GM19438 (cell line): ENCODE results near the gene HOXA4.

Source experiments
- ATAC-seq: cut with Tn5 transposase; IDR thresholded peaks from one replicate; pipeline ENCODE4 v1.9.1; 2021; ENCODE audit warnings: low read depth; ENCODE audit not compliant: unreplicated experiment

The HOXA4 gene

DNA sequence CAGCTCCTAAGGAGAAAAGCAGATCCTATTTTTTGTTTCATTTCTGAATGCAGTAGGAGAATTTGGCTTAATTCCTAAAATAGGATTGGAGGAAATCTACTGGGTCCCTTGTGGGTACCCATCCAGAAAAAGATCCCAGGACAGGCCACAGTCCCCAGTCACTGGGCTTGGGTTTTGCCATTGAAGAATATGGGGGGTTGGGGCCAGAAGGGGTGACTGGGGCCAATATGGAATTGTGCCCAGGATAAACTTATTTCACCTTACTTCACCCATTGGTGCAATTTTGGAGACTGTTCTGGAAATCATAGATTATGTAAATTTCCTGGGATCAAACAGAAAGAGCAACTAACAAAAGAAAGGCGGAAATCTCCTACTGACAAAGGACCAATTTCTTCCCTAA, 7.9 kb upstream of the HOXA4 start:
- no peak for ATAC-seq

DNA sequence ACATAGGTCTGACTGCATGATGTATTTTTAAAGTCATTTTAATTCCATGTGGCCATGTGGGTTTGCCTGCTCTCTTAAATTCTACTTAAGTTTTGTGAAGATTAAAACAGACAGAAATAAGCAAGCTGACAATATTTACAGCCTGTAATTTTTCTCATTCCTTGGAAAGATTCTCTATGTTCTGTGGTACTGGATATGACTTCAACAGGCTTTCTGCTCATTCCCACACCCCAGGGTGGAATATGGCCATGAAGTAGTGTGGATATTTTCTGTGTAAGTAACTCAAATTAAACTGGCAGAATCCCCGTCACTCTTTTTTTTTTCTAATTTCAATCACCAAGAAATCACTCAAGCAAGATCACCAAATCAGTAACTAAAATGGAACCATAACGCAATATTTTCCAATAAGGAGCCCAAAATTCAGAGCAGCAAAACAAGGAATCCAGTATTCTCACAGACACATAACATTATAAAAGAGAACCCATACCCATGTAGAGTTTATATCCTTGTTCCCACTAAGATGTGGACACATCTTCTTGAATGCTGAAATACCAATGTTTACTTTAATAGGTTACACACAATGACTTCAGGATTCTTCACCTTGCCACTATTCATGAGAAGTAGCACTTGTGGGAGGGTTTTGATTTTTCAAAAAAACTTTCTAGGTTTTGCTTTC, 7.2 kb upstream of the HOXA4 start:
- no peak for ATAC-seq

DNA sequence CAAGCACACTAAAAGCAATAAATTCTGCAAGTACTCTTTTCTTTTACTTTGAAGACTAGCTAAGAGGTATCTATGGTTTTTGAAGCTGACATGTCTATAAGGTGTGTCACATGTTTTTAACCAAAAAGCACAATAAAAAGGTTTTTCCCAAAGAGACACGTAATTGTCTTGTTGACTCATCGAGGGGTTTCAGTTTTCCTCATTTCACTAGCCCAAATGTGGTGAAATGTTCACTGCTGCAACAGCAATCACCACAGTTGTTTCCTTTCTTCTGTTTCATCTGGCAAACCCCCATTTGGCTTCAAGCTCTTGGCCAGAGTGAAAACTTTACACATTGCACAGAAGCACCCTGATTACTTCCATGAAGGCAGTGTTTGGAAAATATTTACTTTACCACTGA, 3.8 kb upstream of the HOXA4 start:
- ATAC-seq: no peak

DNA sequence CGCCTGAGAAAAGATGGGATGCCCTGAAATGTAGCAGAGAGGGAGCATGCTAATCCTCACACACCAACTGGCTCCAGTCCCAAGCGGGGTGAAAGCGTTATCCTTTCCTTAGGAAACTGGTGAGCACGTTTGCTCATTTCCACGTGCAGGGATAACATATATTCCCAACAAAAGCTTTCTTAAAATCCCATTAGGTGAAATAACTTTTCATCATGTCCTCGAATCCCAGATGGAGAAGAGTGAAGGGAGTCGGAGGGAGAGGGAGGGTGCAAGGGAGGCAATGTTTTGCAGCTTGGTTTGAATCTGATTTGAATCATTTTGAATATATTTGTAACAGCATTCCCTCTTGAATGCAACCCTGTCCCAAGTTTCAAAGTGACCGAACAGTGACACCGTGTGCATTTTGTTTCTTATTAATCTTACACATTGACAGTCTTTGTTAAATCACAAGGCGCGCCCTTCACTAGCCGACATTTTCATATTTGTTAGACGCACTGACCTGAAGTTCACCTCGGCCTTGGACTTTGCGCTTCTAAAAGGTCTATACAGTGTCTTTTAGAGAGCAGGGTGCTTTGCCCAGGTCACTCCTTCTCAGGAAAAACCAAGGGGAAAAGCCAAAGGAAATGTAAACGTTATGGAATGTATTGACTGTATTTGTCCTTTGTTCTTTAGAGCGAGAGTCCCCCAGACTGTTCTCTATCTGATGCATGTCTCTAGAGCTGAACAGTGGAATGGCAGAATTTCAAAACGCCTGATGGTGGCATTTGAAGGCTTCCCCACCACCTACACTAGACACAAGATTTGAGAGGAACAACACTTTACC, 3.1 kb upstream of the HOXA4 start:
- ATAC-seq: no peak

DNA sequence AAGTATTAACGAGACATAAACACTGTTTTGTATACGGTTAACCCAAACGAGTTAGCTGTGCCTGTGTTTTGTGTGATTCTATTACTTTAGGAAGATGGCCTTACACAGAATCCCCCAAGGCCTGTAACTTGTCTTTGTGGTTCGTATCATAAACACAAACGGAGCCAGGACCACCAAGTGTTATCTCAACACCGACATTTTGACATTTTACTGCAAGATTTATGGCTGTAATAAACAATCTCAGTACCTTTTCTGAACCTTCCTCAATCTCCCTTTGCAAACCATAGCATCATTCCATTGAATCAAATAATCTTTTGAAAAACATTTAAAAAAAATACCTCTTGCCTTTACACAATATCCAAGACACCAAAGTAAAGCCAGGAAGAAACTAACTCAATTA, 2.4 kb upstream of the HOXA4 start:
- ATAC-seq: no peak

DNA sequence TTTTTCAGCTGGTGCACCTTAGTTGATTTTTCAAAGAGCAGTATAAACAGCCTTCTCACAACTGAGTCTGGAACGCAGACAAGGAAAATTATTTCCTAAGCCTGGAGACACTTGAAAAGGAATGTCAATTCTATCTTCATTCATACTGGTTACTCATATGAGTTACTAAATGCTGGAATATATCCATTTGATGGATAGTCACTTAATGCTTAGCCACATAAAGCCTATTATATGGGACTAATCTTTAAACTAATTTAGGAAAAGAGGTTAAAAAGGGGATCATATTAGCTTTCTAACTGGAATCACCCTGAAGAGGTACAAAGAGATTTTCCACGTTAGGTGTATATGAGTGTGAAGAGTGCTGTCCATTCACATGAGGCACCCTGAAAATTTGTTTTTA, 1.7 kb upstream of the HOXA4 start:
- no peak for ATAC-seq

DNA sequence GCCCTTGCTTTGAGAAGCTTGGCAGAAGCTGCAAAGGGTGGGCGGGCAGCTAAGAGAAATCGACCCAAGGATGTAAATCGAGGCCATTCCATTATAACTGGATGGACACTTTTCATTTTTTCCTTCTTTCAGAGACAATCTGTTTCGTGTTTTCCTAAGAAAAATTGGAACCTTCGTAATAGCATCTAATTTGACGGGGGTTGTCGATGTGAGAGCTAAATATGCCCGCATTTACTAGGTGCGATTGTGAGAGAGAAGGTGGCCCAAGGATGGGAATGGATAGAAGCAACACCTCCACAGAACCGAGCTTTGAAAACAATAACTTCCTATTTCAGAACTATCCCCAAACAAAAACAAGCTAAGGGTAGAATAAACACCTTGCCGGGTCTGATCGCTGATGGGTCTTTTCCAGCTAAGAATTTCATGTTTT, 848 bp upstream of the HOXA4 start:
- ATAC-seq: no peak

DNA sequence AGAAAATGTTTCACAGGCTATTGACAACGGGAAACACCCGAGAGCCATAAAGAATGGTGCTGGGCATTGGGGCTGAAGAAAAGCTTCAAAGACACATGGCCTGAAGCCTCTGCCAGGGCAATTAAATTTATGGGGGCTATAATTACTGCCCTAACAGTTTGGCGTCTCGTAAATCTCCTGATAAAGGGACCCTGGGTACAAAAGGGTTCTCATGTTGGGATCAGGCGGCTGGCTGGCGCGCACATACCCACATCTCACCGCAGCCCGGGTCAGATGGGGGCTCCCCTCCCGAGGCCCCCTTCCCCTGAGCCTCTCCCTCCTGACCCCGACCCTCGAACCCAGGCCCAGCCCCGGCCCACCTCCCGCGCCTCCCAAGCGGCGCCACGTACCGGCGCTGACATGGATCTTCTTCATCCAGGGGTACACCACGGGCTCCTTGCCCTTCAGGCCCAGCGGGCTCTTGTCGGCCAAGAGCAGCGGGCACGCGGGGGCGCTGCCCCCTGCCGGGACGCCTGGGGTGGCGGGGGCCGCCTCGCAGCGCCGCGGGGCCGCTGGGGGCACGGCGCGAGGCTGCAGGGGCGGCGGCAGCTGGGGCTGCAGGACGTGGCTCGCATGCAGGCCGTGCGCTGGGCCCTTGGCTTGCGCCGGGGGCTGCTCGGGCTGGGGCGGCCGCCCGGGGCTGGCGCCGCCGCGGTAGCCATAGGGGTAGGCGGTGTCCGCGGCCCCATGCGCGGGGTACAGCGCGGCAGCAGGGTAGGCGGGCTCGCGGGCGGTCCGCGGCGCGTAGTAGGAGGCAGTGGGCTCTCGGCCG, 623 bp downstream of the HOXA4 start:
- ATAC-seq: no peak

DNA sequence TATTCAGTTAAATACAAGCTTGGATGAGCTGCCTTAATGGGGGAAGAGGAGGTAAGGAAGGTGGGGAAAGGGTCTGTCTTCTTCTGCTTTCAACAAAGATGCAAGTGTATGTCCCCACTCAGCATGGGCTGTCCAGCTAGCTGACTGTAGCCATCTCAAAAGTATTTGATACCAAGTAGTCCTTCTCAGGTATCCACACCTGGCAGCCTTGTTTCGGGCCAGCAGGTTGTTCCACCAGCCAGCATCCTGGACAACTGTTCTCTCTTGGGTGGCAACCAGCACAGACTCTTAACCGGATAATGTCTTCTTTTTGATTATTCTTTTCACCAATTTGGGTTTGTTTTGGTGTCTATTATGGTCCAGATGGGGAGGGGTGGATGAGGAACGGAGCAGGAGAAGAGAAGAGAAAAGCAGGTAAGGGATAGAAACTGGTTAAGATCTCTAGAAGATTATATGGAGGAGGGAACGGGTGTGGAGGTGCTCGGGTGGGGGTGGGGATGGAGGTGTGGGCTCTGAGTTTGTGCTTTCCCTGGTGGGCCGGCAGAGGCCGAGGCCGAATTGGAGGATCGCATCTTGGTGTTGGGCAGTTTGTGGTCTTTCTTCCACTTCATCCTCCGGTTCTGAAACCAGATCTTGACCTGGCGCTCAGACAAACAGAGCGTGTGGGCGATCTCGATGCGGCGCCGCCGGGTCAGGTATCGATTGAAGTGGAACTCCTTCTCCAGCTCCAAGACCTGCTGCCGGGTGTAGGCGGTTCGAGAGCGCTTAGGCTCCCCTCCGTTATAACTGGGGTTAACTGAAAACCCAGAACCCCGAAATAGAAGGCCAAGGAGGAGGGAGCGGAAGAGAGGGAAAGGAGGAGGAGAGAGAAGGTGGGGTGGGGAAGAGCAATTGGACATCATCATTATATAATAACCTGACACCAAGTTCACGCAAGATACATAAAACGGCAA, 1.5 kb downstream of the HOXA4 start:
- no peak for ATAC-seq

DNA sequence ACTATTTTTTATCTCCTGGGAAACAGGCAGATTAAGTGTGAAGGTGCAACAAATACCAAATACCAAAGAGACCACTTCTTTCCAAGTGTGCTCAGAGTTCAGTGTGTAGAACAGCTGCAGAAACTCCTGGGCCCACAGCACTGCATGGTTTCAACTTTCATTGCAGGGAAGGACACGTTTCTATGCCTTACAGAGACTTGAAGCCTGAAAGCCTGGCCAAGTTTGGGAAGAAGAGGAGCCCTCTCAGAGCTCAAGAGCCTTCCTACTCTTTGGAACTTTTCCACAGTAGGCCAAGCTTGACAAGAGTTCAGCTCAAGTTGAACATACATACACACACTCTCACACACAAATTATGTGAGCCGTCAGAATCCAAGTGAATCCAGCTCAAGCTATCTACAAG, 2.5 kb downstream of the HOXA4 start:
- no peak for ATAC-seq

DNA sequence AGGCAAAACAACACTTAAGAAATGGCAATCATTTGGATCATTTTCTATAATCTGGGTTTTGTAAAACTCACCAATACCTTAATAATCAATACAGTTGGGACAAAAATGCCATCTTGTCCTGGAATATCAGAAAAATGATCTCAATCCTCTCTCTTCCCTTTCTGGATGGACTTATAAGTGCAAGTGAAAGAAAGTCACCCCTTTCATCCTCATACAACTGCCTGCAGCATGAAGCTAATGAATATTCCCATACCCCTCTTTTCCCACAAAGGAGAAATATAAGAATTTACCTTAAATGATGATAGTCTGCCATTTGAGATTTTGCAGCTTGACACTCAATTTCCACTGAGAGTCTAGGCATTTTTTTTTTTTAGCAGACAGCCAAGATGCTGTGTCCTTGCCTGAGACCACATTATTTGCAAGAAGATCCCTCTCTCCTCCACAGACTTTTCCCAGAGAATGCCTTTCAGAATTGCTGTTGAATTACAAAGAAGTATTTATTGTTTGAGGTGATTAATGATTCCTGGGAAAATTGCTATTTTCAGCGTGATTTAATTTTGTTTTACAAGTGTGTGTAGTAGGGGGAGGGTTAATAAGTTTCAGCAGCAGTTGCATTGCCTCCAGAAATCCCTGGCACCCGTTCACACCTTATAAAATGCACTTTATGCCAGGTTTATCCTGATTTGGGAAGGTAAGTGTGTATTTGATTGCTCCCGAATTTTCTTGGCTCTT, 3.8 kb downstream of the HOXA4 start:
- ATAC-seq: no peak

DNA sequence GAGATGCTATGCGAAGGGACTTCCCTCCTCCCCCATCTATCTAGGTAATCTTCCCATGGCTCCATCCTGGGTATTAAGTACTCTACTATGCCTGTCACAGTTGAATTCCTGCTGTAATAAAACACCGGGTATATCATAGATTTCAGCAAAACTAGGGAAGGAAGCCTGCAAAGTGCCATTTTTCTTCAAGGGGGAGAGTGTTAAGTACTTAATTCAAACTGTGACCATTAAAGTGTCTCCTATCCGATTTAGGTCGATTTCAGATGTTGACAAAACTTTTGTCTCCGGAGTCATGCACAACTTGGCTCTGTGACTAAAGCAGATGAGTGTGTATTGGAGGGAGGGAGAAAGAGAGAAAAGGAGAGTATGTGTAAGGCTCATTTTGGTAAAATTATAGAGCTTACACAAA, 4.6 kb downstream of the HOXA4 start:
- no peak for ATAC-seq

DNA sequence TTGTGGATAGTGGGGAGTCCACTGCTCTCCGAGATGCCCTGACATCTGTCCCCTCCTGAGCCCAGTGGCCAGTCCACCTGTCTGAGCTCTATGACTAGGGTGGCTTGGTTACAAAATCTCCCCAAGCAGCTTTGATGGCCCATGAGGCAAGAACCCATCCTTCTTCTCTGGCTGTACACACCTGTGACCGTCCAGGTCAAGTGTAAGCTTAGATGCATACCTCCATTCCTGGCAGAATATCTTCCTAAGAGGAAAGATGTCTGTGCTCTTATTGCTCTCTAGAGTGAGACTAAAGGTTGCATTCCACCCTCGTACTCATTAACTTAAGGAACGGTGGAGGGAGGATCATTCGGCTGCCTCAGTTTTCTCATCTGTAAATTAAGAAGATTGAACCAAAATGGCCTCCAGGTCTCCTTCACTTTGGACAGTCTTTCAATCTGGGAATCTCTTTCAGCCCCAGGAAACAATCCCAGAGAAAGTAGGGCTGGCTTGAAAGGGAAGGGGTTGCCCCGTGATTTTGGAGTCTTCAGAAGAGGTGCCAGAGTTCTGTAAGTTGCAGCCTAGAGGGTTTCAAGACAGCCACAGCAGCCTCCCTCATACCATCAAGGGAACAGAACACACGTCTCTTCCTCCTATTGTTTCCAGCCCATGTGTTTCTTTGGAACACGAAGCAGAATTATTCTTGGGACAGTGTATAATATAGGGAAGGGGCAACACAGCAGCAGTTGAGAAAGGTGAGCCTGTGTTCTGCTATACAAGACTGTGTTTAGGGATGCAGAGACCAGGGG, 5.5 kb downstream of the HOXA4 start:
- no peak for ATAC-seq

DNA sequence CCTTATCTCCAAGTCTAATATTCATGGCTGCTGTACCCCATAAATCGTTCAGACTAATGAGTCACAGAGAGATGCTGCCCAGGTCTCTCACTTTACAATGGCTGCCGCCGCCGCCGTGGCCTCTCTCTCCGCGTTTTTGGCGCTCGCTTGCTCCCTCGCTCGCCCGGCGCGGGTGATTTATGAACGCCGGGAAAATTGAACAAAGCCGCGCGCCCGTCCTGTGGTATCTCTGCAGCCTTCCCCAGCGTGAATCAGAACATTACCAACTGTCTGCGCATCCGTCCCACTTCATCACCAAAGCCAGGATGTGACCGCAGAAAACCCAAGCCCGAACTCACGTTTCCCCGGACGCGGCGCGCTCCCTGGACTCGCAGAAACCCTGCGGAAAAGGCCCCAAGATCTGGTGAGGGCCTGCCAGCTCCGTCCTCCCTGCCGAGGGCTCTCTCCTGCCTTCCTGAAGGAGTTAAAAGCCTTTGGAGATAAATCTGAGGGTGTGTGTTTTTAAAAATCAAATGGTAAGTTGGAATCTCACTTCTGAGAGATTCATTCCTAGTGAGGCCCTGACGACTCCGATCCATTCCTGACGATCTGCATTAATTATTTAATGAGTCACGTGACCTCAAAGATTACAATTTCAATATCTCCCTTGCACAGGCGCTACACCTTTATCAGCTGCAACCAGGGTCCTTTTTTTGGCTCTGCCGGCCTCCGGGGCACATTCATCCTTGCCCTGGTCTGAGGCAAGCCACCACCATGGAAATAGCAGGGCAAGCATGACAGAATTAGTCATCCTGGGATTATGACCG, 6.3 kb downstream of the HOXA4 start:
- ATAC-seq: no peak

DNA sequence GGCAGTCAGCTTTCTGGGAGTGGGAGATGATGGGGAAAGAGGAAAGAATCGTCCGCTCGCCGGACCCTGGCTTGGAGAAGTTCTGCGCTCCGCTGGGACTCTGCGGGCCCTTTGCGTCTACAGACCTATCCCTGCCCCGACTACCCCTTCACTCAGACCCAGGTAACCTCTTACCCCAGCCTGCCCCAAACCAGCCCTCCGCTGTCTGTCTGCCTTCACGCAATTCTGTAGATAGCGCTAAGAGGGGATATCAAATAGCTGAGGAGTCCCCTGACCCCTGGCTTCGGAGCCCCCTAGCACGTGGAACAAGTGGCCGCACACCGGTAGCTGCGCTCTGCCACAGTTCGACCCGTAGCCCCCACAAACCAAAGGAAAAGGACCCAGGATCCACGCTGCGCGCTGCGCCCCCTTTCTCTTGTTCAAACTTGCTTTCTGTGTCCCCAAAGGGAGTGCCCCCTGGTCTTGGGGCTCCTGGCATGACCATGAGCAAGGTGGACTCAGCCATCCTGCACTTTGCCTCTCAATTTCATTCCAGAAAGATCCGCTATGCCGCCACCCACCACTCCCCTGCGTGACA, 7.0 kb downstream of the HOXA4 start:
- no peak for ATAC-seq

DNA sequence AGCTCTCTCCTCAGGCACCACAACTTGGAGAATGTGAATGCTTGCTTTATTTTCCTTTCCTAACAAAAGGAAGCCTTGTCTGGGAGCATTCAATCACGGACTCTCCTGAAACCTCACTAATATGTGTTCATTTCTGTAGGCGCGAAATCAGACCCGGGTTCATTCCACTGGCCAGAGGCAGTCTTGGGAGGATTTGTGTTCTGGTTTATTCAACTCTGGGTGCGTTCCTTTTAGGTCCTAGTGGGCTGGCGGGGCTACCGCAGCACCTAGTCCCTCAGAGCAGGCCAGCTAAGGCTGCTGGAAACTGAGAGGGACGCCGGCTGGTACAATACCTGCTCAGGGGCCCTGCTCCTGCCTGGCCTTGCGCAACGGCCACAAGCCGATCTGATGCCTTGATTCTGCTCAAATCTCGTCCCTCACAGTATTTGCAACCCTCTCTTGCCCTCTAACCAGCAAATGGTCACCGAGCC, 7.5 kb downstream of the HOXA4 start:
- ATAC-seq: no peak

DNA sequence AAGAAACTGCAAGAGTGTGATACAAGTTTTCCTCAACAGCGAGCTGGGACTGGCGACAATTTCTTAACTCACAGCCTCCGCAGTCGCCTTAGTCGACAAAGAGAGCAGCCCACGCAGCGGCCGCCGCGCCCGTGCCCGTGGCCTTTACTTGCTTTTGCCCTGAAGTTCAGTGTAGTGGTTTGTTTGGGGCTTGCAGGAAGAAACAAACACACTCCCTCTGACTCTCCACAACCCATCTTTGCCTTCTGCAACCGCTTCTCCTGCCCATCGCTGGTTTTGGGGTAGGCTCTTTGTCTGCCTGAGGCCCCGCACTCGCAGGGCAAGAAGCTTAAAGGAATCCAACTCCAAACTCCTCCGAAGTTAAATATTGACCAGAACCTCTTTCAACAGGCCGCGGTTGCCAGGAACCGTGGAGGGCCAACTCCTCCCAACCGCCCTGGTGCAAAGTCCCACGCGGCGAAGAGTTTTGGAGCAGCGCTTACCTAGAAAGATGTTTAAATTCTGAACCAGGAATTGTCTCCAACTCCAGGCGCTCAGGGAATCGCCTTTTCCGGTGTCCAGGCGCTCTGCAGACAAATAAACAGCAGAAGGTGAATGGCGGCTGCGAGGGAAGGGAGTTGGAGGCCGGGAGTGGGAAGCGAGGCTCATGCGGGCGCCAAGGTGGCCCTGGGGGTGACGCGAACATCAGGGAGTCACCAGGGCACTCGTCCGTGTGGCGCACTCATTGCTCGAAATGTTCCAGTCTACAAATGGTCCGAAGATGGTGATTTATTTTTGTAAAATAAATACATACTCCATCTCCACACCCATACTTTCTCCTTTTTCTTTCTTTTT, 8.3 kb downstream of the HOXA4 start:
- ATAC-seq: no peak
